GM18502 (cell line): ENCODE results near the gene ANKRD2.

Experiments used
- ATAC-seq: cut with Tn5 transposase; IDR thresholded peaks from one replicate; pipeline ENCODE4 v1.9.1; 2021; ENCODE audit warnings: mild to moderate bottlenecking; ENCODE audit not compliant: unreplicated experiment, poor library complexity

The ANKRD2 gene

GRCh38 chr10:97590082-97590747 lies 17.6 kb downstream of the ANKRD2 start:
- ATAC-seq, result no peak

GRCh38 chr10:97590748-97591495 lies 18.3 kb downstream of the ANKRD2 start:
- ATAC-seq, result no peak

GRCh38 chr10:97593421-97593820 lies 20.8 kb downstream of the ANKRD2 start:
- no peak for ATAC-seq

GRCh38 chr10:97596101-97597082 lies 23.8 kb downstream of the ANKRD2 start:
- no peak for ATAC-seq

GRCh38 chr10:97597778-97598177 lies 25.2 kb downstream of the ANKRD2 start:
- ATAC-seq, result no peak

GRCh38 chr10:97598407-97599271 lies 26.1 kb downstream of the ANKRD2 start:
- ATAC-seq, result no peak

- ATAC-seq, result no peak
These were observed 26.7 kb downstream of the ANKRD2 start for GRCh38 chr10:97599272-97599619.

GRCh38 chr10:97600616-97601015 lies 28.0 kb downstream of the ANKRD2 start:
- ATAC-seq, result no peak

GRCh38 chr10:97601268-97602215 lies 29.0 kb downstream of the ANKRD2 start:
- no peak for ATAC-seq

GRCh38 chr10:97607095-97607636 lies 34.6 kb downstream of the ANKRD2 start:
- no peak for ATAC-seq

- no peak for ATAC-seq
These were observed 36.5 kb downstream of the ANKRD2 start for GRCh38 chr10:97608991-97609561.

GRCh38 chr10:97611473-97611872 lies 38.9 kb downstream of the ANKRD2 start:
- ATAC-seq, result no peak

GRCh38 chr10:97612386-97612785 lies 39.8 kb downstream of the ANKRD2 start:
- ATAC-seq, result no peak

GRCh38 chr10:97618285-97618684 lies 45.7 kb downstream of the ANKRD2 start:
- no peak for ATAC-seq

- ATAC-seq, result no peak
These were observed 46.2 kb downstream of the ANKRD2 start for GRCh38 chr10:97618733-97619132.

GRCh38 chr10:97623277-97623676 lies 50.7 kb downstream of the ANKRD2 start:
- no peak for ATAC-seq

- no peak for ATAC-seq
These were observed 55.2 kb downstream of the ANKRD2 start for GRCh38 chr10:97627731-97628130.

- ATAC-seq, result no peak
These were observed 55.6 kb downstream of the ANKRD2 start for GRCh38 chr10:97628228-97628627.
